NK-92 treated with Interleukin-12 subunit alpha and Interleukin-12 subunit beta, amount 100 ng/mL, for 24 hours (cell line): ENCODE data around the gene FBN3.

ENCODE experiments used
- DNase-seq: peaks from one replicate; lab custom pipeline; 2025; lab: John Stamatoyannopoulos, UW

Gene FBN3

GRCh38 chr19:8020681-8021080 is 128.7 kb downstream of the FBN3 start:
- no peak for DNase-seq

- no peak for DNase-seq
Measured at GRCh38 chr19:8017808-8018207, 131.6 kb downstream of the FBN3 start.
